NCI-H1092 treated with DMSO at 0.1 percent for 48 hours (cell line): Measurements from ENCODE around the gene EZR.

ENCODE experiments used
- DNase-seq: peaks from one replicate; lab custom pipeline; 2025; lab: John Stamatoyannopoulos, UW

EZR gene

DNA sequence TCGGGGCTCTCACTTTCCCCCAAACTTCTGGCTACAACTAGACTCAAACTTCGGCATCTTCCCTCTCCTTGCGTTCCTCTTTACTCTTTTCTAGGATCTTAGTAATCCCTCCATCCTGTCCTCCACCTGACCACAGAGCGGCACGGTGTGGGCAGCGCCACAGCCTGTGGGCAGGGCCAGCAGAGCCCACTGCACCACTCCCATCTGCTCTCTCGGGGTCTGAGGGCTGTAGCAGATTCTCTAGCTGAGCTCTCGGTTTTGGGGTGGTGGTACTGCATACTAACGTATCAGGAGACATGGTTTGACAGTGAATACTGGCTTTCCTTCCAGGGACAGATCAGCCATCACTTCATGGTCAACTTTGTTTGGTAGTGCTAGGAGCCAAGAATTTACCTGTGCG, 57.4 kb downstream of the EZR start:
- no peak for DNase-seq

DNA sequence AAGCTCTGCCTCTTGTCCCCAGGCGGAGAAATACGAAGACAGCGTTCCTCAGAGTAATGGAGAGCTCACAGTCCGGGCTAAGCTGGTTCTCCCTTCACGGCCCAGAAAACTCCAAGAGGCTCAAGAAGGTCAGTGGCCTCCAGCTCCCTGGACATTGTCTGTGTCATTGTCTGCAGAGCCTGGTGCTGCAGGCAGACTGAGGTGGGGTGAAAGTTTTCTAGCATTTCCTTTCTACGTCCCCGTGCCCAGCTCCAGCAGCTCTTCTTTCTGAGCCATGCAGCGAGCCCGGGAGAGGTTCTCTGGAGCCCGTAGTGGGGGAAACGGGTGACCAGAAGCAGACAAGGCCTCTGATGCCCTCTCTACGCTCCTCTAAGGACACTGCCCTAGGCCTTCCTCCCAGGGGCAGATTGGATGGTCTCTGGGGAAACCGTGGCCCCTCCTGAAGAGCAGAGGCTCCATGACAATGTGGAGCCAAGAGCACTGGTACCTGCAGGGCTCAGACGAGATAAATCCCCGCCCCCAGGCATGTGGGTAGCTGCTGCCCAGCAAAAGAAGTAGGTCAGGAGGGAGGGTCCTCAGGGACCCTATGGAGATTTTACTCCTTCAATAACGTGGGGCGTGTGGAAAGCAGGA, 58.4 kb downstream of the EZR start:
- no peak for DNase-seq

DNA sequence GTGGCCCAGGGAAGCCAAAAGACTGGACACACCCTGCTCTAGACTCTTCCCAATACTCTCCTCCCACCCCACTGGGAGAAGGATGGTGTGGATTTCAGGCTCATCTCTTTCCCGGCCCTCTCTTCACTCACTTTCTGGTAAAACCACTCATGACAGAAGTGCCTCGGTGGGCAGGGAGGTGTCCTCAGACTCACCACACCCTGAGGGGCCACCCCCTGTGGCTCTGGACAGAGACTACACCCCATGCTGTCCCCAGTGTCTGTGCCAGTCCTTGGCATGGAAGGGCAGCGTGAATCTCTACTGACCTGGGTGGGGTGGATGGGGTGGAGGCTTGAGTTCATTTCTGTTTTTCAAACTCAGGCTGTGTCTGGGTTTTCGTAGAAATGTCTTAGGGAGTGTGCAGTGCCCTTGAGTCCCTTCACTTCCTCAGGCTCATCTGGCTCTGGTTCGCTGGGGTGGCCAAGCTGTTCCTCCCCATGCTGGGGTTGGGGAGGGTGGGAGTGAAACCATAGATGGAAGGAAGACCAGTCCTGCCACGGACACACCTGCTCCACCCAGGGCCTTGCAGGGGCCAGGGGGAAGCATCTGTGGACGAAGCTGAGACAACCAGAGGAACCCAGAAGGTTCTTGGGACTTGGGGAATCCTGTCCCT, 59.1 kb downstream of the EZR start:
- no peak for DNase-seq

DNA sequence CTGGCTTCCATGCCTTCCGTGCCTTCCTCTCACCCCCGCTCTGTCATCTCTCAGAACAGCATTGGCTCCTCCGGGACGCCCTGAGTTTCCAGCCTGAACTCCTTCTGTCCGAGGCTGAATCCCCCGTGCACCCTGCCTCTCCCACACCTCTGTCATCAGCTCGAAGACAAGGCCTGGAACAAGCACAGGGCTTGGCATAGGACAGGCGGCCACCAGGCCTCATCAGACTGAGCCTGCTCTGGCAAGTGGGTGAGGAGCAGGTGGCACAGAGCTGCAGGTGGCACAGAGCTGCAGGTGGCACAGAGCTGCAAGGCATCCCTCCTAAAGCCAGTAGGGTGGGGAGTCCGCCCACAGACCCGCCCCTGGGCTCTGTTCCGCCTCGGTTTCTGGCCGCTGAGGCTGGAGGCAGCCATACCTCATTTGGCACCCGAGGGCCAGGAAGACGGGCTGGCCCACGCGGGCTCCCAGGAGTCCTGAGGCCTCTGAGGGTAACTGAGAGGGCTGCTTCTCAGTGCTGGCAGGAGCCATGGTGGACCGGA, 60.2 kb downstream of the EZR start:
- DNase-seq, result peak; percentile 74

DNA sequence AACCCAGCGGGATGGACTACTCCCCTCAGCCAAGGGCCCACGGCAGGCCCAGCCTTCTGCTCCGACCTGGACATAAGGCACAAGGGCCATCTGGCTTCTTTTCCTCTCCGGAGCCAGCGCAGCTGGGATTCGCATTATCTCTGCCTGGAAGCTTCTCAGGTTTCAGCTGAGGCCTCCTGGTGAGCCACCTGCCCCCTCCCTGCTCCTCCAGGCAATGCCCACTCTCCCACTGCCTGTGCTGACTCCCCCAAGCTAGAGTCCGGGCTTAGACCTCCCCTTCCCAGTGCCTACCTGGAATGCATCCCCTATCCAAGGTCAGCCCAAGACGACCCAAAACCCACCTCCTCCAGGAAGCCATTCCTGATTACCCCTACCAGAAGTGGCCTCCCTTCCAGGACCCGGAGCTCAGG, 60.7 kb downstream of the EZR start:
- peak; percentile 95 for DNase-seq

DNA sequence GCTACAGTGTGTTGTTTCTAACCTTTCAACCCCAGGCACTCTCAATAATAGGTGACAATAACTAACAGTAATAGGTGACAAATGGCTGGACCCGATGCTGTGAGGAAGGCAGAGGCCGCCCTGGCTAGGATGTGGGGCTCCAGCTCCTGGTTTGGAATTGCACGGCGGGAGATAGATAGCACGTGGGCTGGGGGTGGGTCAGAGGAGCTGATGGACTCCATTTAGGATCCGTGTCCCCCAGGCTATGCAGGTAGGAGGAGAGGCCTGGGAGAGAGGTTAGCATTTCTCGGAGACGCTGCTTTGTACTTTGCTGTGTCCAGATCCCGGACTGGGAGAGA, 61.4 kb downstream of the EZR start:
- no peak for DNase-seq

DNA sequence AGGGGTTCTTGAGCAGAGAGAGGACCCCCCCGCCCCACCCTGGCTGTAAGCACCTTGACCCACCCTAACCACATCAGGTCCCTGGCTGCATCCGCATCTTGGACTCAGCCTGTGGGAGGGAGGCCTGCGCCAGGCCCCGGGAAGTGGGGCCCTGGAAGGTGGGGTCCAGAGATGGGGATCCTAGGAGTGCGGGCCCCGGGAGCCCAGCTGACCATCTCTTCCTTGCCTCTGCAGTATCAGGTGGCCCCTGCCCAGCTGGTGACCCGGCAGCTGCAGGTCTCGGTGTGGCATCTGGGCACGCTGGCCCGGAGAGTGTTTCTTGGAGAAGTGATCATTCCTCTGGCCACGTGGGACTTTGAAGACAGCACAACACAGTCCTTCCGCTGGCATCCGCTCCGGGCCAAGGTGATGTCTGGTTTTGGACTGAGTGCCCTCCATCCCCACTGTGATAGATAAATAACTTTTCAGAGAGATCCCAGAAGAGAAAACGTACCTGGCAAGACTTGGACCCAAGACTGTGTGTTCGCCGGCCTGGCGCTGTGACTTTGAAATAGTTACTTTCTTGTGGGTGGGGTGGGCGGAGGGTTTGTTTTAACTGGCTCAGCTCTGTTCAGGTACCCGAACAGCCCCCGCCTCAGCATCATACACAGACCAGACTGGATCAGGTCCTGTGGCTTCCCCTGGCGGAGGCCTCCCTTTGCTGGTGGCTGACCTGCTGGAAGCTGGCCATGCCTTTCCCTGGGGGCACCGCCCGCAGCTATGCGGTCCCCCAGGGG, 62.0 kb downstream of the EZR start:
- no peak for DNase-seq

DNA sequence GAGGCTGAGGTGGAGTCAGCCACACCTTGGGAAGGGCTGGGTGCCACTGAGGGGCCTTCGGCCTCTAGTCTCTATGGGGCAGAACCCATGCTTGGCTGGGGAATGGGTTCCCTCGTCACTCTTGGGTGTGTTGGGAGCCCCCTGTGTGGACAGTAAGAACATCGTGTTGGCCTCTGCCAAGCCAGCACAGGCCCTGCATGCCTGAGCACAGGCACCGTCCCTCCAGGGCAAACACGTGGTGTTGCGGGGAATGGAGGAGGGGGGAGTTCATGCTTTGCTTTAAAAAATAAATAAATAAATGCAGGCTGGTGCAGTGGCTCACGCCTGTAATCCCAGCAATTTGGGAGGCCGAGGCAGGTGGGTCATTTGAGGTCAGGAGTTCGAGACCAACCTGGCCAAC, 63.0 kb downstream of the EZR start:
- no peak for DNase-seq

DNA sequence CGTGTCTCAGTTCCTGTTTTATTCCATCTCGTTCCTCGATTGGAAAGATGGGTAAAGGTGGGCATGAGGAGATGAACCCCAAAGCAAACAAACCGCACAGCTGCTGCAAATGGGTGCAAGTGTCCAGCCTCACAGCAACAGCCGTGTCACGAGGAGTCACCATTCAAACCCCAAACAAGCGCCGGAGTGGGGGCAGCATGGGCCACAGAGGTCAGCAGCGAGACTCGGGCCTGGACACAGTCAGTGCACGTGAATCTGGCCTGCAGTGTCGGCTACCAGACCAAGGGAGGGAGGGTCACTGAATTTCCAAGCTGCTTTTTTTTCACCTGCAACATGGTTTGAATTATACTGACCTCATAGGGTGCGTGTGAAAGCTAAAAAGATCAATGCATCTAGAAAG, 63.5 kb downstream of the EZR start:
- no peak for DNase-seq

DNA sequence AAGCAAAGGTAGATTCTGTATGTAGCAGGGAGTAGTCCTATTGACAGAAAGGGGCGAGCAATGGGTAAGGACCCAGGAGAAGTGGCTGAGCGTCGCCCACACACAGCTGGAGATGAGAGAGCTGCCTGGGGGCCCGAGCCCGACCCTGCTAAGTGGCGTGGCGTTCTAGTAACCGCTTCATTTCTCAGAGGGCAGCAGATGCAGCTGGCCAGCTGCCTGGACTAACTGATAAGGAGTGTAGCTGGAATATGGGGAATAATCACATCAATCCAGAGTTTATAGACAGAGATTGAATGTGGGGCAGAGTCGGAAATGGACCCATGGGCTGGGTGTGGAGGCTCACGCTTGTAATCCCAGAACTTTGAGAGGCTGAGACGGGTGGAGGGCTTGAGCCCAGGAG, 64.4 kb downstream of the EZR start:
- DNase-seq, result peak; percentile 85

DNA sequence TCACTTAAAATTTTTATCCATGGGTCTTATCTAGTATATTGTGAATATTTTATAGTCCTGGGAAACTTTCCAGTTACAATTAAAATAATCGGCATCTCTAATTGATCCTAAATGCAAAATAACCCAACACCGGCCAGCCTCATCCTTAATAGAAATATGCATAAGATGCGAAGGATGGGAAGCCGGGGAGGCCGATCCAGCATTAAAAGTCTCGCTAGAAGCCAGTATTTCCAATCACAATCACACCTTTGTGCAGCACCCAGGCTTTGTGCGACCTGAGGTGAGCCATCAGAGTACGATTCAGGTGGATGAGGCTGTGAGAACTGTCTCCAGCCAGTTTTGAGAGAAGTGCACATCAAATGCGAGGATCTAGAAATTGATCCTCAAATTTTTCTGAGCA, 65.4 kb downstream of the EZR start:
- DNase-seq, result no peak

DNA sequence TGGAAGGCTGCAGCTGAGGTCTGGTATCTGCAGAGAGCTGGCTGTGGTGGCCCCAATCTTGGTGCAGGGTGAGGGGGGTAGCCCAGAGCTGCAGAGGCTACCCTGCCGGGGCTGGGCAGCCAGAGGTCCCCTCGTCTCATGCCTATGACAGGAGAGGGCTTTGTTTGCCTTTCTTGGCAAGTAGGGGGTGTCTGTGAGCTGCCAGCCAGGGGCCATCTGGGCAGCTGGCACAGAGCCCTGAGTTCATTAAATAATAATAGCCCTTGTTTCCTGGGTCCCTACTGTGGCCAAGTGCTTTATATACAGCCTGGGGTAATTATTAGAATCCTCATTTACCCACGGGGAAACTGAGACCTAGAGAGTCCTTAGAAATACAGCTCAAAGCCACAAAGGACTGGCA, 66.6 kb downstream of the EZR start:
- peak; percentile 94 for DNase-seq

DNA sequence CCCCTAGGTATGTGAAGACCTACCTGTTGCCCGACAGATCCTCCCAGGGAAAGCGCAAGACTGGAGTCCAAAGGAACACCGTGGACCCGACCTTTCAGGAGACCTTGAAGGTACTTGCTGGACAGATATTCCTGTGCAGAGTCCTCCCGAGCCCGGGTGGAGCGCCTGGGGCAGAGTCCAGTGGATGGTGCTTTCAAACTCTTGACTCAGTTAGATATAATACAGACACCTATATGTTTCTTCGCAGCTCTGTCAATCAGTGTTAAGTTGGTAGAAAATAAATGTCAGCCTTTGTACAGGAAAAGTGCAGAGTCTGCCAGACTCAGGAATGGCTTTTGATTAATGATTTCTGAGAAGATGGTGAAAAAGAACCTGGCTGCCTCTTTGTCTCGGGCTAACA, 67.2 kb downstream of the EZR start:
- no peak for DNase-seq

DNA sequence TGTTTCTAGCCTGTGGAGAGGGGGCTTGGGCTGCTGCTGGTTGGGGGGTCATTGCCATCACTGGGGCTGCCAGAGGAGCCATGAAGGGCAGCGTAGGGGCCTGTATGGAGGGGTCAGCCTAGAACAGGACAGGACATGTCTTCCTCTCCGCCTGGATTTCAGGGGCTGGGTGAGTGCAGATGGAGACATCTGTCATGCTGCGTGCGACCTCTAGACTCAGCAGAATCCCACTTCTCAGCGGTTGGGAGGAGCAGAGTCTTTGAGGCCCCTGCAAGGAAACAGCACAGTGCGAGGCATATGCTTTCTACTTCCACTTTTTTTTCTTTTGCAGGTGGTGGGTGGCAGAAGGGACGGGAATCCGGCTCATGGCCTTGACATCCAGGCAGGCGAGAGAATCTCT, 67.9 kb downstream of the EZR start:
- DNase-seq, result no peak

DNA sequence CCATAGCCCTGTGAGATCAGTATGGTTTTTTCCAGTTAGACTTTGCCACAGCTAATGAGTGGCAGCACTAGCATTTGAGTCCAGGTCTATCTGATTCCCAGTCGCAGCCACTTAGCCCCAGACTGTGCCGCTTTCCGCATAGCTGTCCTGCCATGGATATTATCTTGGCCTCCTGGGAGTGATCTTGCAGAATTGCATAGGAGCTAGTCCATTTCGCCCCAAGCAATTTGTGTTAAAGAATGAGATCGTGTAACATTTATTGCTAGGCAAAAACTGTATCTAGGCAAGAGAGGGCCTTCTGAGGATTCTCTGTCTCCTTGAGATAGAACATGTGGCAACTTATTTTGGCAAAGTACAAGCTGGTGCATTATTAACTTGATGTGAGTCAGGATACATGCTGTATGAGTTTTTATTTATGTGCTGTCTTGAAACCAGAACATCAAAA, 74.2 kb downstream of the EZR start:
- no peak for DNase-seq

DNA sequence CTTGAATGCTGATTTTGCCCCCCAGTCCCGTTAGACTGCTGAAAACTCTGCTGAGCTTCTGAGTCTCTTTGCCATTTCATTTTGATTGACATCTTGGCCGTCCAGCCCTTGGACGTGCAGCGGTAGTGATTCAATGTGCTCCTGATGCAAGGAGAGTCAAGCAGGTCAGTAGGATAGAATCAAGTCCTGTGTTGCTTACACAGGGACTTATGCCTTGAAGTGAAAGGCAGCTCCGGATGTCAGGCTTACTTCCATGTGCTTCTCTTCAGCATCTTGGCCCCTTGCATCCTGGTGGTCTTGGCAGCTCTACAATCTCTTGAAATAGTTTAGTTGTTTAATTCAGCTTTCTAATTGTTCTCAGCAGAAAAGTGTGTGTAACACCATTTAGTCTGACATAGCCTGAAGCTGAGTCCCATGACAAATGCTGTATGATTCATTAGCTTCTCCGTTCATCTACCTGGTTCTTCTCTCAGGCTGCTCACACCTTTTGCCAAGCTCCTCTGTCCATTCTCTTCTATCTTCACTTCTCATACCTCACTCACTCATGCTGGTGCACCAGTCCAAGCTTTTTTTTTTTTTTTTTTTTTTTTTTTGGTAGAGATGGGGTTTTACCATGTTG, 76.0 kb downstream of the EZR start:
- no peak for DNase-seq

DNA sequence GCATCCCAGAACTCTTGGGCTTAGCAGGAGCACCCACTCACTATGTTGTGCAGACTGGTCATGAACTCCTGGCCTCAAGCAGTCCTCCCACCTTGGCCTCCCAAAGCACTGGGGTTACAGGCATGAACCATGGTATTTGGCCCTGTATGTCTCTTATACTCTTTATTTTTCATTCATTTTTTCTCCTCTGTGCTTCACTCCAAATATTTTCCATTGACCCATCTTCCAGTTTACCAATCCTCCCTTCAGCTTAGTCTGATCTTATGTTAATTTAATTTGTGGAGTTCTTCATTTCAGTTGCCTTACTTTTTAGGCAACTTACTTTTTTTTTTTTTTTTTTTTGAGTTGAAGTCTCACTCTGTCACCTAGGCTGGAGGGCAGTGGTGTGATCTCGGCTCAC, 79.5 kb downstream of the EZR start:
- no peak for DNase-seq

DNA sequence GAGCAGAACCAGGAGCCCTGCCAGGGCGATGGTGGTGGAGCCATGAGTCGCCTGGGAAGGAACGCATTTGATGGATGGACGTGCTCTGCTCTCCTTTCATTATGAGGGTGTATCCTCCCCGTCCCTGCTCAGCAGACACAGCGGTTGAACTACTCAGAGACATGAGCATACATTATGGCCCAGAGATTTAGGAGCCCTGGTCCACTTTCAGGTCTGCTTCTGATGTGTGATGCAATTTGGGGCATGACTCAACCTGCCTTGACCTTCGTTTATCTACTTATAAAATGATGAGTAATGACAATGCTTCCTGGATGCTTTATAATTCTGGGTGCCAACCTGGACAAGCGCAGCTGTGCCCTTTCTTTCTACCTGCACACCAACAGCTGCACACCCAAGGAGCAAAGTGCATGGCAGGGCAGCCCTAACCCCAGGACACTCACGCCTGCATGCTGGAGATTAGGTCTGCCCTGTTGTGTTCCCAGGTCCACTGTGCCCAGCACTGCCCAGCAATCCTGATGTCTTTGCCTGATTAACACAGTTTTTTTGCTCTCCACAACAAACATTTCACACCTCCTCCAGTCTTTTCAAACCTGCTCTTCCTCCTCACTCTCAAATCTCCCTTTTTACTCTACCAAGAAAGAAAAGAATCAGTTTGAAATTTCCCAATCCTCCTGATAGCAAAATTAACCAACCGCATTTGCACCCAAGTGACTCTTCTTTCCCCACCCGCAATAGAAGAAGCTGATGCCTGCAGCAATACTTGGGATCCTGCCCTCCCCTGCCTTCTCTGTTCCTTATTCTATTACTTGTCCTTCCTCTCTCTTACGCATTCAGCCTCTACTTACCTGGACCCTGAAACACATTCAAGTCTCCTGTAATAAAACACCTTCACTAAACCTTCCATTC, 81.2 kb downstream of the EZR start:
- DNase-seq, result no peak

DNA sequence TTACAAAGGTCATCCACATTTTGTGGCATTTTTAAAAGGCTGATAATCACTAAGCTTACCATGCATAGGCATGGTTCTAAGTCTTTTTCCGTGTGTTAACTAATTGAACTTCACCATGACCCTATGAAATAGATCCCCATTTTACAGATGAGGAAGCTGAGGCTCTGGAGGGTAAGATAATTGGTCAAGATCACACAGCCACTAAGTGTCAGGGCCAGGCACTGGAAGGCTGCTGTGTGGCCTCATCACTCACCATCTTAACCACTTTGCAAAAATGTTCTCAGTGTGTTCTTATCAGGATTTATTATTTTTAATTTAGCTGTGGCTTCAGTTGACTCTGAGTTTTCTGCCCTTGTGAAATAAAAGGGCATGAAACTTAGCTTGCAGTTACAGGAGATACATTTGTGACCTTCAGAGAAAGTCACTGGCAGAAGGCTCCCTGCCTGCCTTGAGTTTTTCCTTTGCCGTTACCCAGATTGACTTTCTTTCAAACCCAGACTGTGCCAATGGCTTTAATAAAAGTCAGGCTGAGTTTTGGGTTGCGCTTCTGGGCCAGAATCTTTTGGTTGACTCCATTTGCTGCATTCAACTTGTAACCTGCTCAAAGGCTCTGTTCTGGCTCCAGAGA, 82.0 kb downstream of the EZR start:
- no peak for DNase-seq

DNA sequence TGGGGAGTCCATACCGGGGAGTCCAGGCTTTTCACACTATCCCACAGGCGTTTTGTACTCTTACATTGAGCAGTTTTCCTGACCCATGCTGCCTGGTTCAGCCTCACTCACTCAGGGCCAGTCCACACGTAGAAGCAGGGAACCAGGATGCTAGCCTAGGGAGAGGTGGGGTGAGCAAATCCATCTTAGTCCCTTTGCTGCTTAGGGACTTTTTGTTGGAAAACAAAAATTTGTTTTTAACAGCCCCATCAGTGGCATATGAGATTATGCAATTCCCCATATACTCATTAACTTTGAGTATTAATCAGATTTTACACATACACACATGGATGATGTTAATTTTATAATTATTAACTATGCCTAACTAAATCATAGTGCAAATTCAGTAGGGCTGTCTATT, 84.2 kb downstream of the EZR start:
- DNase-seq, result no peak

DNA sequence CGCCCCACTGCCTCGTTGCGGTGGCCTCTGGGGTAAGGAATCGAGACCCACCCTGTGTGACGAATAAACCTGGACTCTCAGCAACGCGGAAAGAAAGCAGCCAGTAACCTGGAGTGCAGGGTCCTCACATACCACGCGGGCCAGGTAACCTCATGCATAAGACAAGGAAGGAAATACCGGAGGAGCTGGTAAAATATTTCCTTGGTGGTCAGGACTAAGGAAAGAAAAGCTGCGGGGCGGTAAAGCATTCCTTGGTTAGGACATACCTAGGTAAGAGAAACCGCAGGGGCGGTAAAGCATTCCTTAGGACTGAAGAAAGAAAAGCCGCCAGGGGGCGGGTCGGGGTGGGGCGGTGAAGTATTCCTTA, 88.6 kb downstream of the EZR start:
- no peak for DNase-seq
